HG02623 (cell line): ENCODE measurements around the gene GLG1.

Experiments used
- ATAC-seq: cut with Tn5 transposase; IDR thresholded peaks from one replicate; pipeline ENCODE4 v1.9.1; 2021; ENCODE audit warnings: moderate library complexity; ENCODE audit not compliant: unreplicated experiment

GLG1 gene

DNA sequence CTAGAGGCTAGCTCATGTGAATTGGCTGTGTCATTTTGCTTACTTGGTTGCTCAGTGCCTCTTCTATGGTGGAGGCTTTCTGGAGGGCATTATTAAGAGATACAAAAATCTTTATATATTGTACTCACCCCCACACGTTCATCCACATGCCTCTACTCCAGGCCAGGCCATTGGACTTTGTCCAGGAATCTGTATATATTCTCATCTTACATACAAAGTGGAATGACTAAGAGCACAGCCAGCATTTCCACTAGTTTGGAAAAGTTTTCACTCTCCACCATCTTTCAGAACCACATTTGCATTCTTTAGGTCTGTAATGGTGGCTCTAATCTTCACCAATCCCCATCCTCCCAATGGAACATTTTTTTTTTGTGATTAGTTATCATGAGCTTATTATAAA lies 4.8 kb upstream of the GLG1 start:
- ATAC-seq: no peak

DNA sequence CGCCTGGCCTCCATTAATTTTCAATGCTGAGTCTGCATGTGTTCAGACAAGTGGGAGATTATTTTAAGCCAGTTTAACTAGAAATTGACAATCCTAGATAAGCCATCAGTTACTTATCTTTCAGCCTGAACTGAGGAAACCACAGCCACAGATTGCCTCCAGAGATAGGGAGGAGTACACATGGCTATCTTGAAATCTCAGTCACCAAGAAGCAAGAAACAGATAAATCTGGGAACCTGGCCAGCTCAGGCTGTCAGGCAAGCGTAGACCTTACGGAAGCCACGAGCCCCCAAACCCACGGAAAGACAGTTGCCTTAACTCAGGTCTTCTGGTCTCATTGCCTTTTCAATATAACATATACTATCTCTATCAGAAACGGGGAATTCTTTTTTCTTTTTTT lies 2.0 kb upstream of the GLG1 start:
- ATAC-seq: no peak

DNA sequence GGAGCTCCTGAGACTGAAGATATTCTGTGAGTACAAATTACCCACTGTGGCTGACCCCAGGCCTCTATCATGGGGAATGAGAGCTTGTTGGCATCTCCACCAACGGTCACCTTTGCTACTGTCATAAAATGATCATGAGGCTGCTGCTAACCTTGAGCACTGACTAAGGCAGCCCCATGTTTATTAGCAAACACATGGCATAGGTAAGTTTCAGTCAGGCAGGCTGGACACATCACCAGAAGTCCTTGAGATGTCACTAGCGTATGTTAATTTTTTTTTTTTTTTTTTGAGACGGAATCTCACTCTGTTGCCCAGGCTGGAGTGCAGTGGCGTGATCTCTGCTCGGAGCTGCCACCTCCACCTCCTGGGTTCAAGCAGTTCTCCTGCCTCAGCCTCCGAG lies 1.5 kb upstream of the GLG1 start:
- no peak for ATAC-seq

DNA sequence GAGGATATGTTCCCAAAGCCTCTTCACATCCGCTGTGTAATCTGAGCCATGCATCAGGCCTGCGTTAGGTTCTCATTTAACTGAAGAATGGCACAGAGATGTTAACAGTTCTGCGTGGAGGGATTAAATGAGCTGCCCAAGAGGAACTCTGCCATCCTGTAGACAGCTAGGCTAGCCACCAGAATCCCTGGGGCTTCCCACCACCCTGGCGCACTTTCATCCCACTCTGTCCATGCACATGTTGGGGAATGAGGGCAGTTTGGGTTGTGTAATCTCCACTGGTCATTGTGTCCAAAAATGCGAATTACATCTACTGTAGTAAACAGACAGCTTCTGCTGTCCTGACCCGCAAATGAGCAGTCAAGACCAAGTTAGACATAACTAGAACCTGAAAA lies 1.0 kb upstream of the GLG1 start:
- no peak for ATAC-seq

DNA sequence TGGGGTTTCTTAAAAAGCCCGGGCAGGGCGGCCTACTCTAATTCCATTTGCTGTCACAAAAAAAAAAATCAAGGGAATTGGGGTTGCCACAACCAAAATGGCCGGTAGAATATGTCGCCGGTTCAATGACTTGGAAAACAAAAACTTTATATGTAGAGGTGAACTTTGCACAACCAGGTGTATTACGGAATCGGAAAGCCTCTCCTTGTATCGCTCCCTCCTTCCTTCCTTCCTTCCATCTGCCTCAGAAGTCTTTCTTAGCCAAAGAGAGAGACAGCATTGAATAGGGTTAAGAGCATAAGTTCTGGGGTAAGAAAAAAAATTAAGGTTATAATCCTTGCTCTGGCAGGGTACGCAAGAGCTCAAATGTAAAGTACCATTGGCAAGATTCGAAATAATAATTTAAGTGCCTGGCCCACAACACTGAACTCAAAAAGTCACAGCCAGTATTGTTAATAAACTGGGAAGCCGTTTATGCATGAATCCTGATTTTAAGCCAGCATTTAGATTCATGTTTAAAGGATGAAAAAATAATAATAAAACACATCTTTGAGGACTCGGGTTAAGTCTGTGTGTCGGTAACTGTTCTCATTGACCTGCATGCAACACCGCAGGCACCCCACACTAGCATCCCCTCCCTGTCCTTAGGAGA lies 522 bp upstream of the GLG1 start:
- ATAC-seq: no peak

DNA sequence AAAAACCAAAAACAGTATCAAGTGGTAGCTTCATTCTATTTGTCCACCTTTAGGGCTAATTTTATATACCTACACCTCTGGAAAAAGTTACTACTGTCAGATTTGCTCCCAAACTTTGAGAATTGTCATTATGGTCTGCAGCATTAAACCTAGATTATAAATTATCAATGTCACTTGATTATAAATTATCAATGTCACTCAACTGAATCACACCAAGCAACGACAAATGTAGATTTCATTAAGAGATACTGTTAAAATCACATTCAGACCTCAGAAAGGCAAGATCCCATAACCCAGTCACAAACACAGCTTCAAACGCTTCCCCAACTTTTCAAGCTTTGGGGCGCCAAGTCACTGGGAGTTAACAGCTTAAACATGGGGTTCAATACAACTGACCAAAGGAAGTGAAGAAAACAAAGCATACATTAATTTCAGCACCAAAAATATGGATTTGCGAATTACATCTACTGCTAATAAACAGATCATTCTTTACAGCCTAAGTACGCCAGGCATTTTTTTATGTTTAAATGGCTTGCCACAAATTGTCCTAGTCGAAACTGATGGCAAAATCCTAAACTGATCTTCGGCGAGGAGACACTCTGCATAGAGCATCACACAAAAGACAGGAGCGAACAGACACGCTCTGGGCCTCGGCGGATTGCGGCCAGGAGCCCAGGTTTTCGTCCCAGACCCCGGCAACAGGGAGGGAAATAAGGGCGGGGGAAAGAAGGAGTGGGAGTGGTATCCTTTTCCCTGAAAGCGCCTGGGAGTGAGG lies 981 bp downstream of the GLG1 start:
- ATAC-seq: peak; percentile 5

DNA sequence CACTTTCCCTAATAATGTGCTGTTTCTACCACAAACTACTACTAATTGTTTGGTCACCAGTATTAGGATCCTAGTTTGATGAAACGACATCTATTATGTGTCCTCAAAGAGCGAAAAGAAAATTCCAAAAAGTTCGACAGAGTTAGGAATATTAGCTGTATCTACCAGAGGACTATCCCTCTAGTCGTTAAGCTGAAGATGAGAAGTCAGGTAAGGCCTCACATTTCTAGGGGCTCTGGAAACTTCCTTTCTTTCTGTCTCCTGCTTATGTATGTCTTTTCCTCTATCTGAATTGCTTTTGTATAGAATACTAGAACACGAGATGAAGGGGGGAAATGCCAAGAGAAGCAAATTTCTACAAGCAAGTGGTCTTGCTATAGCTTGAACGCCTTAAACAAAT lies 1.6 kb downstream of the GLG1 start:
- no peak for ATAC-seq

DNA sequence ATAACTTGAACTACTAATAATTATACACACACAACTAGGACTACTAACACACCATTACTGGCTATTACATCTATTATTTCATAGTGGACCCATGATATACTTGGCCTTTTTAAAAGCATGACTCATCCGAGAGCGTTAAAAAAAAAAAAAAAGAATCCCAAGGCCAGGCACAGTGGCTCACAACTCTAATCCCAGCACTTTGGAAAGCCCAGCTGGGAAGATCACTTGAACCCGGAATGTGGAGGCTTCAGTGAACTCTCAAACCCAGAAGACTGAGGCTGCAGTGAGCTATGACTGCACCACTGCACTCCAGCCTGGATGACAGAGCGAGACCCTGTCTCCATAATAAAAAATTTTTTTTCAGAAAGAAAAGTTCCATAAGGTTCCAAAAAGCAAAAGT lies 3.1 kb downstream of the GLG1 start:
- ATAC-seq: no peak

DNA sequence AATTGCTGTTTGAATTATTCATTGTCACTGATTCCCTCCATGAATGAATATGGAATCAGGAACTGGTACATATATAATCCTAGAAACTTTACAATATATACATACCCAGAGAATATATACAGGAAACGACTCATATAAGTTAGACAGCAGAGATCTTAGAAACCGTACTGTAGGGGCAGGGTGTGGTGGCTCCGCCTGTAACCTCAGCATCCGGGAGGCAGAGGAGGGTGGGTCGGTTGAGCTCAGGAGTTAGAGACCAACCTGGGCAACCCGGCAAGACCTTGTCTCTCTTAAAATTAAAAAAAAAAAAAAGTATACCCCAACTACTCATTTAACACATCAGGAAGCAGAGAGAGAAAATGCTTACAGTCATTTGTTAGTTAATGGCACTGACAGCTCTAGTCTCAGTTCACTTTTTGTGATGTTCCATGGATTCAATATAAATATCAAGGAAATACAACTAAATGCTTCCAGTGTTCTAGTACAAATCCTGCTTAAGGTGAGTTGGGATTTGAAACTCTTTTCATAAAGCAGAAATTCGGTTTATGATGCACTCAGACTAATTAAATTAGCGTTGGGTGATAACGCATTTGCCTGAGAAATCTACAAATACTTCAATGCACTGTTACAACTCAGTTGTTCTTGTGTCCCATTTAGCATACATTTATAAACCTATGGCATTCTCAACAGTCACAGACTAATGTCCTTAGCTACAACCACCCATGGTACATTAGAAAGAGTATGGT lies 5.6 kb downstream of the GLG1 start:
- ATAC-seq: peak; percentile 74

DNA sequence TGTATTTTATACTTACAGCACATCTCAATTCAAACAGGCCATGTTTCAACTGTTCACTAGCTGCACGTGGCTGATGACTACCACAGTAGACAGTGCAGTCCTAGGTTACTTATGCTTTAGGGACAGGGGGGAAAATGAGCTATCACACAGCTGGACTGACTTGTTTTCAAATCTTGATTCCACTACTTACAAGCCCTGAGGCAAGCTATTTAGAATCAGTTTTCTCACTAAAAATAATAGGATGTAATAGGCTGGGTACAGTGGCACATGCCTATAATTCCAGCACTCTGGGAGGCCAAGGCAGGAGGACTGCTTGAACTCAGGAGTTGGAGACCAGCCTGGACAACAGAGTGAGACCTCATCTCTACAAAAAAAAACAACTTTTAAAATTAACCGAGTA lies 10.3 kb downstream of the GLG1 start:
- ATAC-seq: no peak

DNA sequence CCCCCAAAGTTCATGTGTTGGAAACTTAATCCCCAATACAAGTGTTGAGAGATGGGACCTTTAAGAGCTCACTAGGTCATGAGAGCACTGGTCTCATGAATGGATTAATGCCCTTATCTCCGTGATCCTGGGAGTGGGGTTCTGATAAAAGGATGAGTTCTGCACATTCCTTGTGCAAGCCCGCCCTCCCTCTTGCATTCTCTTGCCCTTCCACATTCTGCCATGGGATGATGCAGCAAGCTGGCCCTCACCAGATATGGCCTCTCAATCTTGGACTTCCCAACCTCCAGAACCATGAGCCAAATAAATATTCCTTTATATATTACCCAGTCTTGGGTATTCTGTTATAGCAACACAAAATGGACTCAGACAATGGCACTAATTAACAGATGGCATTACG lies 14.1 kb downstream of the GLG1 start:
- no peak for ATAC-seq

DNA sequence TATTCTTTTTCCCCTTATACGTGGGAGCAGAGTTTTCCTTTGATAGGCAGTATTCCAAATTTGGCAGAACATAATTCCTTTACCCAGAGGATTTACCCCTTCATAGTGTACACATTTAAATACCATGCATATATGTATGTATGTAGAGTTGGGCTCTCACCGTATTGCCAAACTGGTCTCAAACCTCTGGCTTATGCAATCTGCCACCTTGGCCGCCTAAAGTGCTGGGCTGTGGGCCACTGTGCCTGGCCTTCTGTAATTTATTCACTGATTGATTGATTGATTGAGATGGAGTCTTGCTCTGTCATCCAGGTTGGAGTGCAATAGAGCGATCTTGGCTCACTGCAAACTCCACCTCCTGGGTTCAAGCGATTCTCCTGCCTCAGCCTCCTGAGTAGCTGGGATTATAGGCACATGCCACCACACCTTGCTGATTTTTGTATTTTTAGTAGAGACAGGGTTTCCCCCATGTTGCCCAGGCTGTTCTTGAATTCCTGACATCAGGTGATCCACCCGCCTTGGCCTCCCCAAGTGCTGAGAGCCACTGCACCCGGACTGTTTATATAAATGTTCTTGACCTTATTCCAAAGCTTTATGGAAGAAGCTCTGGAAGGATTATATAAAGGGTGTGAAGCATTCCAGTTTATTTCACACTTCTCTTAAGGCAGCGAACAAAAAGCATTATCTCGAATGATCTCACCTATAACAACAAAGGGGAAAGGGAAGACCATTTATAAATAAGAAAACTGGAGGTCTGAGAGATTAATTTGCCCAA lies 14.9 kb downstream of the GLG1 start:
- no peak for ATAC-seq

DNA sequence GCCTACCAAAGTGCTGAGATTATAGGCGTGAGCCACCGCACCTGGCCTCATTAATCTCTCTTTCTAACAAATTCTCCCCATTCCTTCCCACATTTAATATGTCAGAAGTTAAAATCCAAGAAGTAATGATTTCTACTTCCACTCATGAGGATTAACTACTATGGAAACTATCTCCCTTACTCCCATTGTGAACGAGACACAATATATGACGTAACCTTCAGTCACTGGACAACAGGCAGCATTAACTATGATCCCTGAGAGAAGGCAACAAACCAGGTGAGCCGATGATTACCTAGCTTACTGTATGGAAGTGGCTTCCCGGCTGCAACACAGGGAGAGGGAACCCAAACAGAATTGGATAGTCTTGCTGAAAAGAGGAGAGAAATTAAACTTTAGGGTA lies 20.0 kb downstream of the GLG1 start:
- no peak for ATAC-seq

DNA sequence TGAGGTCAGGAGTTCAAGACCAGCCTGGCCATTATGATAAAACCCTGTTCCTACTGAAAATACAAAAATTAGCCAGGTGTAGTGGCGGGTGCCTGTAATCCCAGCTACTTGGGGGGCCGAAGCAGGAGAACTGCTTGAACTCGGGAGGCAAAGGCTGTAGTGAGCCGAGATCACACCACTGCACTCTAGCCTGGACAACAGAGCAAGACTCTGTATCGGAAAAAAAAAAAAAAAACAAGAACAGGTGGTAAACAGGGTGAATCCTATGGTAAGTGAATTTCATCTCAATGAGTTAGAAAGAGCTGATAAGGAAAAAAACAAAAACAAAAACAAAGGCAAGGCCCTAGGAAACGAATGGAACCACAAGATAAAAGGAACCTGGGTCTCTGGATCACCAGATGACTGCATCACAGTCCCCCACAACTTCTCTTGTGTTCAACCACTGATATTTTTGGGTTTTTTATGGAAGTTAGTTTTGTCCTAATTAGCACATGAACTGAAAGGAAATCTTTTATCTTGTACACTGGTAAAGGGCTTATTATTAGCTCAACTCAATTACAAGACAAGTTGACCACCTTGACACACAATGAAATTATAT lies 21.0 kb downstream of the GLG1 start:
- ATAC-seq: no peak

DNA sequence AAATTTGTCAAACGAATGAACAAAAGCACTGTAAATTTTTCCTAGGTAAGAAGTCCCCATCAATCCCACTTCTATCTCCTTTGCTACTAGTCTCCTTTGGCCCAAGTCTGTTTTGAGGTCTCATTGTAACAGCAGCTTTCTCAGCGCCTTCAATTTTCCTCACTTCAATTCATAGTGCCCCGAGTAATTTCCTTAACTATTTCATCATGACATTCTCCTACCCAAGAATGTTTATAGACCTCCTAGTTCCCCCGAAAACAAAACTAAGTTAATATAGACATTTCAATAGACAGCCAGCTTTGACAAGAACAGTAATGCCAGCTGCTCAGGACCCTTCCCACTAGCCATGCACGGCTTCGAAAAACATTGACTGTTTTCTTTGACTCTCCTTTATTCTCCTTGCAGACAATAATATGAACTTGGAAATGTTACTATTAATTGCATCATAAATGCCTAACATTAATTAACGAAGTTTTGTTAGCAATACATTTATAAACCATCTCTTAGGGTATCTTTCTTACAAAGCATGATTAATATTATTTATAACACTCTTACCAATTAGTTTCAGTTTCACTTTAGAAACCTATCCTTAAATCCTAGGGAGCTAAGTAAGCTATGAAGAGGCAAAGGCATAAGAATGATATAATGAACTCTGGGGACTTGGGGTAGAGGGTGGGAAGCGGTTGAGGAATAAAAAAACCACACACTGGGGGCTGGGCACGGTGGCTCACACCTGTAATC lies 22.8 kb downstream of the GLG1 start:
- ATAC-seq: no peak

DNA sequence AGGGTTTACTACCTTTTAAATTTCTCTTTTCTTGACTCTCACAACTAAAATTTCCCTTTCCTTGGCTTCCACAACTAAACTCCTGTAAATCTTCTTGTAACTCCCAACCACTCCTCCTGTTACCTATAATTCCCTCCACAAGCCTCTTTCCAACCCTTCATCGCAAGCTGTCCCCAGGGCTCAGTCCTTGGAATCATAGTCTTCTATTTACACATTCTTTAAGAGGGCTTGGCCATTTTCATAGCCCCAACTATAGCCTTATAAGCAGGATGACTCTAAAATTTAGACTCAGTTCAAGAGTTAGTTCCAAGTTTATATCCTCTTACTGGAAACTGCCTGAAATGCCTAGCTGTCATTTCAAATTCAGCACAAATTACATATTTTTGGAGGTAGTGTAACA lies 23.9 kb downstream of the GLG1 start:
- ATAC-seq: no peak

DNA sequence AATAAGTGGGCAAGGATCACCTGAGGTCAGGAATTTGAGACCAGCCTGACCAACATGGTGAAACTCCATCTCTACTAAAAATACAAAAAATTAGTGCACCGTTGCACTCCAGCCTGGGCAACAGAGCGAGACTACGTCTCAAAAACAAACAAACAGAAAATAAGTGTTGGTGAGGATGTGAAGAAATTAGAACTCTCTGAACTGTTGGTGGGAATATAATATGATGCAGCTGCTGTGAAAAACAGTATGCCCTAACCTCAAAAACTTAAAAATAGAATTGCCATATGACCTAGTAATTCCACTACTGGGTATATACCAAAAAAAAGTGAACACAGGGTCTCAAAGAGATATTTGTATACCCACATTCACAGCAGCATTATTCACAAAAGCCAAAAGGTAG lies 26.1 kb downstream of the GLG1 start:
- no peak for ATAC-seq

DNA sequence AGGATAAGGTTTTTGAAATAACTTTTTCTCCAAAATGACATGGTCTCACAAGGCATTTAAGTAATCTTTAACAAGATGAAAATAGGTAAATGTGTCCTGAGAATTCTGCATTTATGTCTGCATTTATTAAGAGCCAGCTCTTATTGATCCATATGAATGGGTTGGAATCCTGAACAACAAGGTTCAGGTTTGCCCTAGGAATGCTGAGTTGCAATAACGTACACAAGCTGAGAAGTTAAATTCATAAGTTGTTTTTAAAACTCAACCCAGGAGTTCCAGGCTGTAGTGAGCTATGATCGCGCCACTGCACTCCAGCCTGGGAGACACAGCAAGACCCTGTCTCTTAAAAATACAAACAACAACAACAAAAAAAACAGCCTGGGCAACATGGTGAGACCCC lies 28.1 kb downstream of the GLG1 start:
- no peak for ATAC-seq

DNA sequence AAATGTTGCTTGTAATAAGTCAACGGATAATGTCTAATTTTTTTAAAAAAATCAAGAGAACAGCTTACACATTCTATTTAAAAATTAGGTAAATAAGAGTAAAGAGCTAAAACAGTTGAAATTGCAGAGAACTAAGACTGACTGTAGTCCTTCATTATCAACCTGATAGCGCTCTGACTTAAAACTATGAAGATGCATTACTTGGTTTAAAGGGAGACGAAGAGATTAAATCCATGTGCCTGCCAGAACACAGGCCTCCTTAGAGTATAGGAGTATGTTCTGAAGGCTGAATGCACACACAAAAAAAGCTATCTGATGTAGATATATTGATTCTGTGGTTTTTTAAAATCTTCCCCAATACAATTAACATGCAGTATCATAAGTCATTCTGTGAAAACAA lies 28.5 kb downstream of the GLG1 start:
- ATAC-seq: no peak

DNA sequence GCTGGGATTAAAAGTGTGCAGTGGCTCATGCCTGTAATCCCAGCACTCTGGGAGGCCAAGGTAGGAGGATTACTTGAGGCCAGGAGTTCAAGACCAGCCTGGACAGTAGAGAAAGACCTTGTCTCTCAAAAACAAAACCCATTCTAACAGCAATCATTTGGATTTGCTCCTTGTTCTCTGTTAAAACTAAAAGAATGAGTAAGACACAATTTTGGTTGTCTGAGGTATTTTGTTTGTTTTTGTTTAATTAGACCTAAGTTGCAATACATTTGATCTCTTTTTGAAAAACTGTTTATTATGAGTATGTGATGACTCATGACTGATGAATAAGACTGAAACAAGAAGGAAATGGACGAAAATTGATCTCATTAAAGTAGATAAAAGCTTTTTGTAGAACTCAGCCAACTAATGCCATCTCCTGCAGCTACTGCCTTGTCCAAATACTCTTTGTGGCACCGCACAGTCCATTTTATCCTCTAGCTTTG lies 29.0 kb downstream of the GLG1 start:
- ATAC-seq: no peak
